SU-DHL-6 (cell line): ENCODE measurements around the gene OR52H1.

Experiments used
- EZH2phosphoT487 ChIP-seq: fragments of 200-600 bp; sonication (generic), shearing (Covaris generic); conservative IDR thresholded peaks from 2 replicates; pipeline ENCODE4 v1.6.1; 2018; ENCODE audit warnings: mild to moderate bottlenecking, antibody characterized with exemption, low read length, moderate library complexity, mixed read lengths
- TF ChIP-seq, protein P1 (sequence below): fragments of 200-600 bp; sonication (generic); IDR thresholded peaks from one replicate; pipeline ENCODE4 v1.5.1; 2017; ENCODE audit warnings: antibody characterized with exemption, mild to moderate bottlenecking, low read length, moderate library complexity; ENCODE audit not compliant: insufficient read depth, poor library complexity, severe bottlenecking

DNA sequence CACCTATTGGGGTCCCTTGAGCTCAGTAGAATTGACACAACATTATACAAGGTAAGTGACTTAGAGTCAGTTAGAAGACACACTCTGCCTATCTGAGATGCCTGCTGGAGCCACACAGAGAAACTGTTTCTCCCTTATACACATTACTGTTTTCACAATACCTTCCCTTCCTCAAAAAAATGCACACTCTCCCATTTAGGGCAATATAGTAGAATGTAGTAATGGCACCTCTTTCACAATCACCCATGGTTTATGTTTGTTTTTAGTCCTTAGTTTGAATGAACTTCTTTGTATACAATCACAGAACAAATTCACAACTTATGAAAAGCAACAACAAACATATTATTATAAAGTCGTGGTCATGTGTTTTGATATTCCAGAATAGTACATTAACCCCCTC, 14.3 kb downstream of the OR52H1 start:
- TF ChIP-seq, protein P1, sequence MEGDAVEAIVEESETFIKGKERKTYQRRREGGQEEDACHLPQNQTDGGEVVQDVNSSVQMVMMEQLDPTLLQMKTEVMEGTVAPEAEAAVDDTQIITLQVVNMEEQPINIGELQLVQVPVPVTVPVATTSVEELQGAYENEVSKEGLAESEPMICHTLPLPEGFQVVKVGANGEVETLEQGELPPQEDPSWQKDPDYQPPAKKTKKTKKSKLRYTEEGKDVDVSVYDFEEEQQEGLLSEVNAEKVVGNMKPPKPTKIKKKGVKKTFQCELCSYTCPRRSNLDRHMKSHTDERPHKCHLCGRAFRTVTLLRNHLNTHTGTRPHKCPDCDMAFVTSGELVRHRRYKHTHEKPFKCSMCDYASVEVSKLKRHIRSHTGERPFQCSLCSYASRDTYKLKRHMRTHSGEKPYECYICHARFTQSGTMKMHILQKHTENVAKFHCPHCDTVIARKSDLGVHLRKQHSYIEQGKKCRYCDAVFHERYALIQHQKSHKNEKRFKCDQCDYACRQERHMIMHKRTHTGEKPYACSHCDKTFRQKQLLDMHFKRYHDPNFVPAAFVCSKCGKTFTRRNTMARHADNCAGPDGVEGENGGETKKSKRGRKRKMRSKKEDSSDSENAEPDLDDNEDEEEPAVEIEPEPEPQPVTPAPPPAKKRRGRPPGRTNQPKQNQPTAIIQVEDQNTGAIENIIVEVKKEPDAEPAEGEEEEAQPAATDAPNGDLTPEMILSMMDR: no peak
- no peak for TF ChIP-seq EZH2phosphoT487
